Measurements from ENCODE around the gene PDP2. TPM values are rescaled to one million over a fixed set of nuclear protein-coding genes. Genes with fewer than 3 reads are reported as not detected.

The PDP2 gene
- total RNA-seq, 1 experiment from 2014 or later: 23.1 TPM

DNA sequence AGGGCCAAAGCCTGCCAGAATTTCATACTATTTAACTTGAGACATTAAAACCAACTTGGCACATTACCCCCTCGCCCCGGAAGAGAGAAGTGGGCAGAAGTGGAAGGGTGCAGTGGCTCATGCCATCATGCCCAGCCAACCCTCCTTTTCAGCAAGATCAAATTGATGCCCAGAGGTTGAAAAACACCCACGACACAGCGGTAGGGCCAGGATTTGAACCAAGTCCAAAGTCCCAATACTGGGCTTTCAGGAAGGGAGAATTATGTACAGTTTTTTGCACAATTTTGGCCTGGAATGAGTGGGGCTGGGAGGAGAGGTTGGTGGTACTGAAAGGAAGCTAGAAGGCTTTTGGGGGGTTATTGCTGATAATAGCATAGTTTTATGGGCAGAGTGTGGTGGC is 11.0 kb downstream of the PDP2 start:
- H4K91ac ChIP-seq (ENCODE audit: insufficient read length, low read depth, low read length): no peak overlapping the region
- no peak overlapping the region for H4K5ac ChIP-seq (ENCODE audit: insufficient read length, low read depth, low read length)
- no peak overlapping the region for H3K4ac ChIP-seq (ENCODE audit: low read depth, low read length)
- no CpG with 5 or more reads among the region's 4 CpGs for WGBS (ENCODE audit: extremely low coverage, insufficient read length, low lambda C conversion rate)
- no peak overlapping the region for H2BK120ac ChIP-seq (ENCODE audit: low read depth, low read length, poor library complexity, severe bottlenecking)
- H3K79me2 ChIP-seq (ENCODE audit: insufficient read depth, low read length): no peaks in the 10 kb centered on the region
- DNase-seq: no peak
- Mint-ChIP-seq H3K4me1 (peaks cover 3 to 5% of the 10 kb centered on the region in 2 experiments; a peak in 2 of 4 replicates), H3K27me3 (ENCODE audit: low read depth) (no peaks in the 10 kb centered on the region), H3K9me3 (no peaks in the 10 kb centered on the region), H3K4me3 (no peak overlapping the region), H3K36me3 (ENCODE audit: insufficient read depth in 1 of 3, low read depth in 3 of 3) (peaks cover 3 to 30% (median 18%) of the 10 kb centered on the region in 3 experiments; a peak in 4 of 7 replicates), H3K27ac (no peak overlapping the region)
- H3K27ac ChIP-seq (ENCODE audit: insufficient read length, low read depth, low read length): no peak overlapping the region
- no peak overlapping the region for H3K23ac ChIP-seq (ENCODE audit: insufficient read length, low read depth, low read length)
- no peak overlapping the region for H3K56ac ChIP-seq (ENCODE audit: insufficient read length, low read depth, low read length)
- no peaks in the 10 kb centered on the region for H3K27me3 ChIP-seq (ENCODE audit: insufficient read depth, low read length)
- no peak overlapping the region for H3K14ac ChIP-seq (ENCODE audit: insufficient read depth, low read length)
- H2BK20ac ChIP-seq (ENCODE audit: low read depth, low read length, poor library complexity, severe bottlenecking): no peak overlapping the region
- no peak overlapping the region for H2BK15ac ChIP-seq (ENCODE audit: low read depth, low read length)
- no peak overlapping the region for H3K9ac ChIP-seq (ENCODE audit: extremely low read depth, insufficient read length, low read length)
- H4K8ac ChIP-seq (replicated peaks; ENCODE audit: insufficient read length, low read depth, low read length): no peak overlapping the region
- H3K23me2 ChIP-seq (ENCODE audit: insufficient read length, low read depth, low read length, poor library complexity, severe bottlenecking): no peaks in the 10 kb centered on the region
- peaks cover 4% of the 10 kb centered on the region for H4K20me1 ChIP-seq (ENCODE audit: control insufficient read depth, insufficient read depth, insufficient read length)
- no peaks in the 10 kb centered on the region for H3K4me1 ChIP-seq (ENCODE audit: insufficient read depth, low read length)
- H3K79me1 ChIP-seq (ENCODE audit: insufficient read depth, low read depth, low read length, poor library complexity, severe bottlenecking): no peaks in the 10 kb centered on the region
- TF ChIP-seq, protein P1, sequence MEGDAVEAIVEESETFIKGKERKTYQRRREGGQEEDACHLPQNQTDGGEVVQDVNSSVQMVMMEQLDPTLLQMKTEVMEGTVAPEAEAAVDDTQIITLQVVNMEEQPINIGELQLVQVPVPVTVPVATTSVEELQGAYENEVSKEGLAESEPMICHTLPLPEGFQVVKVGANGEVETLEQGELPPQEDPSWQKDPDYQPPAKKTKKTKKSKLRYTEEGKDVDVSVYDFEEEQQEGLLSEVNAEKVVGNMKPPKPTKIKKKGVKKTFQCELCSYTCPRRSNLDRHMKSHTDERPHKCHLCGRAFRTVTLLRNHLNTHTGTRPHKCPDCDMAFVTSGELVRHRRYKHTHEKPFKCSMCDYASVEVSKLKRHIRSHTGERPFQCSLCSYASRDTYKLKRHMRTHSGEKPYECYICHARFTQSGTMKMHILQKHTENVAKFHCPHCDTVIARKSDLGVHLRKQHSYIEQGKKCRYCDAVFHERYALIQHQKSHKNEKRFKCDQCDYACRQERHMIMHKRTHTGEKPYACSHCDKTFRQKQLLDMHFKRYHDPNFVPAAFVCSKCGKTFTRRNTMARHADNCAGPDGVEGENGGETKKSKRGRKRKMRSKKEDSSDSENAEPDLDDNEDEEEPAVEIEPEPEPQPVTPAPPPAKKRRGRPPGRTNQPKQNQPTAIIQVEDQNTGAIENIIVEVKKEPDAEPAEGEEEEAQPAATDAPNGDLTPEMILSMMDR (conservative IDR thresholded peaks at IDR 0.05): no peak
- H2BK12ac ChIP-seq (ENCODE audit: insufficient read length, low read depth, low read length): no peak overlapping the region
- no peak overlapping the region for H3K18ac ChIP-seq (ENCODE audit: insufficient read length, low read depth, low read length)
- H3K9me3 ChIP-seq (ENCODE audit: control insufficient read depth, low read depth, low read length): no peaks in the 10 kb centered on the region
- H2BK5ac ChIP-seq (ENCODE audit: insufficient read length, low read length): no peak overlapping the region
- no peak overlapping the region for H3T11ph ChIP-seq (ENCODE audit: low read length)
- H2AFZ ChIP-seq (ENCODE audit: low read length): no peak overlapping the region
- H2AK5ac ChIP-seq (ENCODE audit: insufficient read length, low read length): no peak overlapping the region
- no peak overlapping the region for H3K4me2 ChIP-seq (ENCODE audit: insufficient read depth, insufficient read length, low read length)
